Astrocyte (in vitro differentiated cells and primary cell): ENCODE data around the gene ARHGAP28. TPM values are rescaled to one million over a fixed set of nuclear protein-coding genes. Genes with fewer than 3 reads are reported as not detected.

Source experiments
- DNase-seq: peaks from one replicate; pipeline ENCODE4 v3.0.0-alpha.2; 2010; ENCODE audit warnings: low read depth
- FAIRE-seq: peaks from 2 replicates; lab custom pipeline; 2011; peaks lifted over from hg19 to GRCh38; lab: Jason Lieb, UNC
- H2AFZ ChIP-seq: 2 replicates; pipeline ENCODE4 v1.6.0; 2012; ENCODE audit warnings: low read depth, low read length, inconsistent platforms
- H3K27ac ChIP-seq: 2 replicates; pipeline ENCODE4 v1.5.1; 2011; ENCODE audit warnings: low read depth, low read length, inconsistent platforms
- H3K27me3 ChIP-seq: 2 replicates; pipeline ENCODE4 v1.6.0; 2011; ENCODE audit warnings: low read length, inconsistent platforms; ENCODE audit not compliant: insufficient read depth
- H3K36me3 ChIP-seq: 2 replicates; pipeline ENCODE4 v1.5.1; 2011; ENCODE audit warnings: low read length, inconsistent platforms; ENCODE audit not compliant: insufficient read depth
- H3K4me1 ChIP-seq: 2 replicates; pipeline ENCODE4 v1.5.1; 2011; ENCODE audit warnings: low read length, inconsistent platforms; ENCODE audit not compliant: insufficient read depth
- H3K4me2 ChIP-seq: 2 replicates; pipeline ENCODE4 v1.6.0; 2012; ENCODE audit warnings: low read length, inconsistent platforms
- H3K4me3 ChIP-seq: 2 replicates; pipeline ENCODE4 v1.5.1; 2011; ENCODE audit warnings: low read depth, mild to moderate bottlenecking, low read length, inconsistent platforms; ENCODE audit not compliant: insufficient read depth
- H3K79me2 ChIP-seq: 2 replicates; pipeline ENCODE4 v1.6.0; 2012; ENCODE audit warnings: mild to moderate bottlenecking, low read length, inconsistent platforms; ENCODE audit not compliant: insufficient read depth
- H3K9ac ChIP-seq: 2 replicates; pipeline ENCODE4 v1.6.0; 2012; ENCODE audit warnings: mild to moderate bottlenecking, low read length, inconsistent platforms
- H3K9me3 ChIP-seq: 2 replicates; pipeline ENCODE4 v1.5.1; 2012; ENCODE audit warnings: low read depth, mild to moderate bottlenecking, low read length, inconsistent platforms; ENCODE audit not compliant: insufficient read depth
- H4K20me1 ChIP-seq: 2 replicates; pipeline ENCODE4 v1.6.0; 2012; ENCODE audit warnings: low read length, inconsistent platforms; ENCODE audit not compliant: insufficient read depth
- H3K27ac Mint-ChIP-seq: one replicate; pipeline ENCODE4 v1.8.0; 2021; ENCODE audit warnings: mild to moderate bottlenecking, mixed read lengths; ENCODE audit not compliant: unreplicated experiment
- H3K27me3 Mint-ChIP-seq: one replicate; pipeline ENCODE4 v1.8.0; 2021; ENCODE audit warnings: low read depth, mixed read lengths; ENCODE audit not compliant: unreplicated experiment
- H3K36me3 Mint-ChIP-seq: one replicate; pipeline ENCODE4 v1.8.0; 2021; ENCODE audit warnings: low read depth, mixed read lengths; ENCODE audit not compliant: unreplicated experiment
- H3K4me1 Mint-ChIP-seq: one replicate; pipeline ENCODE4 v1.8.0; 2021; ENCODE audit warnings: low read depth, mixed read lengths; ENCODE audit not compliant: unreplicated experiment
- H3K4me3 Mint-ChIP-seq: one replicate; pipeline ENCODE4 v1.8.0; 2021; ENCODE audit warnings: mild to moderate bottlenecking, moderate library complexity, mixed read lengths; ENCODE audit not compliant: unreplicated experiment
- H3K9me3 Mint-ChIP-seq: one replicate; pipeline ENCODE4 v1.8.0; 2021; ENCODE audit warnings: mild to moderate bottlenecking, mixed read lengths; ENCODE audit not compliant: unreplicated experiment
- EZH2 ChIP-seq: IDR thresholded peaks from 2 replicates; pipeline ENCODE4 v1.6.1; 2012; ENCODE audit warnings: mild to moderate bottlenecking, low read length, inconsistent platforms; ENCODE audit not compliant: insufficient read depth
- total RNA-seq: library from RNA; stranded (reverse); gene quantifications from 2 replicates; pipeline ENCODE4 v1.2.1, GENCODE V29; 2021
- TF ChIP-seq, protein P1 (sequence below): IDR thresholded peaks from 2 replicates; pipeline ENCODE4 v1.5.1; 2011; ENCODE audit warnings: low read depth, mild to moderate bottlenecking, inconsistent platforms, low read length, moderate library complexity; ENCODE audit not compliant: insufficient read depth

The ARHGAP28 gene
- total RNA-seq, 1 donor from 2014 or later: 15.5 TPM

DNA sequence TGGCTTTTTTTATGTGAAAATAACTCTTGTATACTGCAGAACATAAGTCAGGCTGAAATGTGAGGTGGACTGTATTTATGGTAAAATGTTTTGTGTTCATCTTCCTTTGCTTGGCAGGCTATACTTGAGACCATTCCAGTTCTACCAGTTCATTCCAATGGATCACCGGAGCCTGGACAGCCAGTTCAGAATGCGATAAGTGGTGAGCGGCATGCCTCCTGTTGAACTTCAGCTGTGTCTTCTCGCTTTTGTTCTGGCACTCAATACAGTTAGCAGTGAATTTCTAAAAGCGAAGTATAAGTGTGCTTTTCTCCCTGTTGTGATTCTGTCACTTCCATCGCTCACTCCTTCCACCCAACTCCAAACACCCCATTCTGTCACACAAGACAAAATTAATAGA, 138.5 kb downstream of the ARHGAP28 start:
- Histone ChIP-seq H3K36me3 (no peaks in the 10 kb centered on the region), H3K9ac (no peak overlapping the region), H3K27me3 (no peaks in the 10 kb centered on the region), H3K9me3 (no peaks in the 10 kb centered on the region), H3K79me2 (no peaks in the 10 kb centered on the region), H3K4me3 (no peak overlapping the region), H3K27ac (no peak overlapping the region), H3K4me1 (no peaks in the 10 kb centered on the region), H4K20me1 (no peaks in the 10 kb centered on the region), H3K4me2 (no peak overlapping the region), H2AFZ (no peak overlapping the region)
- Mint-ChIP-seq H3K4me1 (no peaks in the 10 kb centered on the region), H3K4me3 (no peak overlapping the region), H3K27ac (no peak overlapping the region), H3K36me3 (peaks cover 2% of the 10 kb centered on the region), H3K9me3 (no peaks in the 10 kb centered on the region), H3K27me3 (no peaks in the 10 kb centered on the region)
- DNase-seq: no peak
- TF ChIP-seq, protein P1, sequence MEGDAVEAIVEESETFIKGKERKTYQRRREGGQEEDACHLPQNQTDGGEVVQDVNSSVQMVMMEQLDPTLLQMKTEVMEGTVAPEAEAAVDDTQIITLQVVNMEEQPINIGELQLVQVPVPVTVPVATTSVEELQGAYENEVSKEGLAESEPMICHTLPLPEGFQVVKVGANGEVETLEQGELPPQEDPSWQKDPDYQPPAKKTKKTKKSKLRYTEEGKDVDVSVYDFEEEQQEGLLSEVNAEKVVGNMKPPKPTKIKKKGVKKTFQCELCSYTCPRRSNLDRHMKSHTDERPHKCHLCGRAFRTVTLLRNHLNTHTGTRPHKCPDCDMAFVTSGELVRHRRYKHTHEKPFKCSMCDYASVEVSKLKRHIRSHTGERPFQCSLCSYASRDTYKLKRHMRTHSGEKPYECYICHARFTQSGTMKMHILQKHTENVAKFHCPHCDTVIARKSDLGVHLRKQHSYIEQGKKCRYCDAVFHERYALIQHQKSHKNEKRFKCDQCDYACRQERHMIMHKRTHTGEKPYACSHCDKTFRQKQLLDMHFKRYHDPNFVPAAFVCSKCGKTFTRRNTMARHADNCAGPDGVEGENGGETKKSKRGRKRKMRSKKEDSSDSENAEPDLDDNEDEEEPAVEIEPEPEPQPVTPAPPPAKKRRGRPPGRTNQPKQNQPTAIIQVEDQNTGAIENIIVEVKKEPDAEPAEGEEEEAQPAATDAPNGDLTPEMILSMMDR: no peak
- no peak for TF ChIP-seq EZH2
- FAIRE-seq: no peak

DNA sequence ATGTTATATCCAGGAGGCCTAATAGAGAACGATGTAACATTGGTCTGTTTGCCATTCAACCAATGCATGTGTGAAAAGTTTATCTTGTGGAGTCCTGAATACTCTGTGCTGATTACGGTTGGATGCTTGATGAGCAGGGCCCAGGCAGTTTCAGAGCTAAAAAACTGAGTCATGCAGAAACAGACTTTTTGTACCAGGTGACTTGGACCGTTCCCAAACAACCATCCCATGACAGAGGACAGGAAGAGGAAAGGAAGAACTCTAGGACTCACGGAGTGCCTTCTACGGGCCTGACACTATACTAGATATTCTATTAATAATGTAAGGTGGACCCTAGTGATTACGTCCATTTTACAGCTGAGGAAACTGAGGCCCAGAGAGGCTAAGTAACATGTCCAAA, 142.1 kb downstream of the ARHGAP28 start:
- Mint-ChIP-seq H3K4me3 (no peak overlapping the region), H3K9me3 (no peaks in the 10 kb centered on the region), H3K27ac (no peak overlapping the region), H3K27me3 (no peaks in the 10 kb centered on the region), H3K4me1 (peaks cover 10% of the 10 kb centered on the region), H3K36me3 (peaks cover 2% of the 10 kb centered on the region)
- no peak for DNase-seq
- H3K27me3 ChIP-seq: no peaks in the 10 kb centered on the region
- no peak overlapping the region for H3K27ac ChIP-seq
- H3K9ac ChIP-seq: no peak overlapping the region
- H2AFZ ChIP-seq: no peak overlapping the region
- no peaks in the 10 kb centered on the region for H3K36me3 ChIP-seq
- H3K4me2 ChIP-seq: no peak overlapping the region
- no peak for FAIRE-seq
- H3K4me1 ChIP-seq: no peaks in the 10 kb centered on the region
- no peaks in the 10 kb centered on the region for H3K79me2 ChIP-seq
- no peaks in the 10 kb centered on the region for H4K20me1 ChIP-seq
- H3K4me3 ChIP-seq: no peak overlapping the region
- H3K9me3 ChIP-seq: no peaks in the 10 kb centered on the region
- TF ChIP-seq, protein P1: no peak
- no peak for TF ChIP-seq EZH2

DNA sequence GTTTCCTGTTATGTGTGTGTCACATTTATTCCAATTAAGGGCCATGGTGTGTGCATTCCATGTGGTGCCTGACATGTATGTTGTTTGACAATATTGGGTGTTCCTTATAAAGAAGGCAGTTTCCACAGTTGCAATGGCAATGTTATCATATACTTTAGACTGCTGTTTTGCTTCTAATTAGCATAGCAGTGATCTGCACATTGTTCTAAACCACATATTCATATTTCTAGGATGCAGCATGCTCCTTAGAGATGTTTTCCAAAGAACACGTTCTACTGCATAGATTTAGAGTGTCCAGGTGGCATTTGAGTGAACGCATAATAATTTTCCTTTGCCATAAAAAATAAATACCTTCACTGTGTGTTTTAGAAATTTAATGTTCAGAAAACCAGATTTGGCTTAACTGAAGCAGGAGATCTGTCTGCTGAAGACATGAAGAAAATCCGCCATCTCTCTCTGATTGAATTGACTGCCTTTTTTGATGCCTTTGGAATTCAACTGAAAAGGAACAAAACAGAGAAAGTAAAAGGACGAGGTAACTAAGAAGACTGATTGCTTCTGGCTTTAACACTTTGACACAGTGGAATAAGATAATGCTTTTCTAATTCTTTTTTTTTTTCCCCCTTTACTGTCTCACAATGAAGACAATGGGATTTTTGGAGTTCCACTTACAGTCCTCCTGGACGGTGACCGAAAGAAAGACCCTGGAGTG, 143.7 kb downstream of the ARHGAP28 start:
- no peak overlapping the region for H2AFZ ChIP-seq
- no peak overlapping the region for H3K4me3 Mint-ChIP-seq
- no peaks in the 10 kb centered on the region for H3K4me1 ChIP-seq
- H3K9me3 Mint-ChIP-seq: no peaks in the 10 kb centered on the region
- no peak overlapping the region for H3K4me2 ChIP-seq
- no peak overlapping the region for H3K27ac Mint-ChIP-seq
- no peak for DNase-seq
- no peaks in the 10 kb centered on the region for H4K20me1 ChIP-seq
- H3K9ac ChIP-seq: no peak overlapping the region
- TF ChIP-seq EZH2: no peak
- TF ChIP-seq, protein P1: no peak
- peaks cover under 1% of the 10 kb centered on the region for H3K36me3 Mint-ChIP-seq
- no peaks in the 10 kb centered on the region for H3K79me2 ChIP-seq
- H3K27me3 ChIP-seq: no peaks in the 10 kb centered on the region
- FAIRE-seq: no peak
- H3K27ac ChIP-seq: no peak overlapping the region
- peaks cover 17% of the 10 kb centered on the region for H3K4me1 Mint-ChIP-seq
- no peaks in the 10 kb centered on the region for H3K9me3 ChIP-seq
- H3K36me3 ChIP-seq: no peaks in the 10 kb centered on the region
- H3K4me3 ChIP-seq: no peak overlapping the region
- no peaks in the 10 kb centered on the region for H3K27me3 Mint-ChIP-seq
